Measurements from ENCODE around the gene ZRANB2.

ZRANB2 gene

DNA sequence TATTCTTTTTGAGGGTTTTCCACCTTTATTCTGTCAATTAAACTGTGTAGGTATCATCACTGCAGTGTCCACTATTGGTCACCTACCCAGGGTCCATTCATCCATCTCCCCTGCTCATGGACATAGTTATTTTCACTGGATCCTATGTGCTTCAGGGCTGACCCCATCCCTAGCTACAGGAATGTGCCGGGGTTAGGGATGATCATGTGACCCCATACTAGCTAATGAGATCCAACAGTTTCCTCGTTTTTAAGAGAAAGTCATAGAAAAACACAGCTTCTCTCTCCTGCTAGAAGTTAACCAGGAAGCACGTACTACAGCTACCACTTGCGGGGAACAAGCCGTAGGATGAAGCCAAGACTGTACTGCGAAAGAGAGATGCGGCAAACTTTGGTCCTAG lies 52.8 kb downstream of the ZRANB2 start:
- H3K4me3 ChIP-seq (ENCODE audit: low read depth, low read length), result no peak overlapping the region
- TF ChIP-seq, protein P1, sequence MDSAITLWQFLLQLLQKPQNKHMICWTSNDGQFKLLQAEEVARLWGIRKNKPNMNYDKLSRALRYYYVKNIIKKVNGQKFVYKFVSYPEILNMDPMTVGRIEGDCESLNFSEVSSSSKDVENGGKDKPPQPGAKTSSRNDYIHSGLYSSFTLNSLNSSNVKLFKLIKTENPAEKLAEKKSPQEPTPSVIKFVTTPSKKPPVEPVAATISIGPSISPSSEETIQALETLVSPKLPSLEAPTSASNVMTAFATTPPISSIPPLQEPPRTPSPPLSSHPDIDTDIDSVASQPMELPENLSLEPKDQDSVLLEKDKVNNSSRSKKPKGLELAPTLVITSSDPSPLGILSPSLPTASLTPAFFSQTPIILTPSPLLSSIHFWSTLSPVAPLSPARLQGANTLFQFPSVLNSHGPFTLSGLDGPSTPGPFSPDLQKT (IDR thresholded peaks at IDR 0.05; ENCODE audit: borderline replicate concordance, low read depth, low read length), result no peak
- no peak for TF ChIP-seq ZNF266 (tag by site-specific recombination; IDR thresholded peaks at IDR 0.05; ENCODE audit: low read depth)
- TF ChIP-seq ZNF830 (tag by site-specific recombination; IDR thresholded peaks at IDR 0.05; ENCODE audit: low read depth), result no peak
- TF ChIP-seq MYNN (tag by site-specific recombination; IDR thresholded peaks at IDR 0.05; ENCODE audit: borderline replicate concordance), result no peak
- no peak for TF ChIP-seq ZNF645 (tag by site-specific recombination; IDR thresholded peaks at IDR 0.05)
- TF ChIP-seq ZBTB1 (tag by site-specific recombination; IDR thresholded peaks at IDR 0.05), result no peak
- TF ChIP-seq KLF1 (tag by site-specific recombination; IDR thresholded peaks at IDR 0.05), result no peak
- TF ChIP-seq ZFP69B (tag by site-specific recombination; IDR thresholded peaks at IDR 0.05), result no peak
- TF ChIP-seq ZNF426 (tag by site-specific recombination; IDR thresholded peaks at IDR 0.05), result no peak
- no peak for TF ChIP-seq ZBTB11 (tag by site-specific recombination; conservative IDR thresholded peaks at IDR 0.05; ENCODE audit: low read depth)
- TF ChIP-seq ZNF548 (tag by site-specific recombination; IDR thresholded peaks at IDR 0.05), result no peak
- H3K9me3 ChIP-seq (ENCODE audit: control insufficient read depth, insufficient read depth, low read depth, low read length), result no peaks in the 10 kb centered on the region
- H3K27ac ChIP-seq (ENCODE audit: extremely low read depth, low read depth, low read length), result no peak overlapping the region
- POLR2A ChIA-PET, result no interaction called here
- H3K36me3 ChIP-seq (ENCODE audit: control insufficient read depth in 2 of 2, insufficient read depth in 1 of 2, low read length in 2 of 2), result no peaks in the 10 kb centered on the region
- H3K4me1 ChIP-seq (ENCODE audit: control insufficient read depth, insufficient read depth, low read length), result no peaks in the 10 kb centered on the region
- CTCF ChIA-PET, result no interaction called here

DNA sequence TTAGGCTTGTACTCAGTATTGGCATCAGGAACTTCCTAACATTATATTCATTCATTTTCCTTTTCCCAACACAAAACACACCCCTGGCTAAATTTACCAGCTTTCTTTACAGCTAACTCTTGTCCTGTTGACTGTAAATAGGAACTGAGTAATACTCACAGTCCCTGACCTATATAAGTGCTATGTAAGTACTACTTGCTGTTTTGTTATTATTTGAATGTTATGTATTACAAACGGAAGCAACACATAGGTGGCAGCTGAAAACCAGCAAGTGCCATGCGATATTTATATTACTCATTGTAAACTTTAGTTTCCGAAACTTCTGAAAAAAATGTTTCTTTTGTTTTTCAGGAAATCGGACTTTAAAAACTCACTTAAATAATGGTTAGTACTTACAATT lies 54.7 kb downstream of the ZRANB2 start:
- ChIA-PET CTCF (interaction anchor here (0.7 kb wide), 1 partner anchor 15 kb away, joined by 3 read pairs; no protein-coding TSS in a partner anchor), POLR2A (no interaction called here)
- no peak for TF ChIP-seq ZSCAN16 (tag by site-specific recombination; IDR thresholded peaks at IDR 0.05)
- no peak for TF ChIP-seq ZNF571 (tag by site-specific recombination; IDR thresholded peaks at IDR 0.05)
- no peak for TF ChIP-seq ZNF18 (tag by site-specific recombination; IDR thresholded peaks at IDR 0.05)
- TF ChIP-seq ZBTB11 (tag by site-specific recombination; conservative IDR thresholded peaks at IDR 0.05; ENCODE audit: low read depth), result no peak
- TF ChIP-seq REPIN1 (tag by site-specific recombination; IDR thresholded peaks at IDR 0.05; ENCODE audit: low read depth), result no peak
- TF ChIP-seq ZBTB6 (tag by site-specific recombination; IDR thresholded peaks at IDR 0.05), result no peak
- TF ChIP-seq ZNF670 (tag by site-specific recombination; IDR thresholded peaks at IDR 0.05; ENCODE audit: low read depth), result no peak
- TF ChIP-seq ZNF16 (tag by site-specific recombination; IDR thresholded peaks at IDR 0.05; ENCODE audit: low read depth), result no peak
- no peak for TF ChIP-seq ZNF664 (tag by site-specific recombination; IDR thresholded peaks at IDR 0.05)
- no peak for TF ChIP-seq BCL11A (tag by site-specific recombination; IDR thresholded peaks at IDR 0.05; ENCODE audit: low read depth)
- Histone ChIP-seq H3K4me3 (ENCODE audit: low read depth, low read length) (no peak overlapping the region), H3K36me3 (ENCODE audit: control insufficient read depth in 2 of 2, insufficient read depth in 1 of 2, low read length in 2 of 2) (no peaks in the 10 kb centered on the region), H3K9me3 (ENCODE audit: control insufficient read depth, insufficient read depth, low read depth, low read length) (no peaks in the 10 kb centered on the region), H3K27ac (ENCODE audit: extremely low read depth, low read depth, low read length) (no peak overlapping the region), H3K4me1 (ENCODE audit: control insufficient read depth, insufficient read depth, low read length) (no peaks in the 10 kb centered on the region)
